Keratinocyte (primary cell): ENCODE measurements around the gene CES2.

Experiments used
- EZH2 ChIP-seq: IDR thresholded peaks from one replicate; pipeline ENCODE4 v1.6.1; 2012; ENCODE audit warnings: inconsistent platforms, mild to moderate bottlenecking, low read length, moderate library complexity
- TF ChIP-seq, protein P1 (sequence below), 3 experiments: IDR thresholded peaks in 1 of 3; conservative IDR thresholded peaks in 1 of 3; optimal IDR thresholded peaks in 1 of 3; 2 replicates in 2 of 3; 3 replicates in 1 of 3; pipeline versions ENCODE3 to v1.5.1; 2011; ENCODE audit warnings: low read length in 3 of 3, mild to moderate bottlenecking in 3 of 3, moderate library complexity in 2 of 3, control low read depth in 1 of 3, inconsistent platforms in 1 of 3; ENCODE audit not compliant: insufficient read depth in 2 of 3; ENCODE audit errors: extremely low read depth in 1 of 3

DNA sequence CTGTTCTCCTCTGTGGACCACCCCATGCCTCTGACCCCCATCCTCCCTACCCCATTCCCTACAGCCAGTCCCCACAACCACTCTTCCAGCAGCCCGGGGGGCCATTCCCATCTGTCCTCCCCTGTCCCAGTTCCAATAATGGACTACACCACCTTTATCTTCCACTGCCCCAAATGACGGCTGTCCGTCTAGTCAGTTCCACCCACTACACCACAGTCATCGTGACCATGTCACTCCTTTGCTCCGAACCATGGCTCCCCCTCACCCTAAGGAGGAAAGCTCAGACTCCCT lies 39.7 kb upstream of the CES2 start:
- TF ChIP-seq, protein P1, sequence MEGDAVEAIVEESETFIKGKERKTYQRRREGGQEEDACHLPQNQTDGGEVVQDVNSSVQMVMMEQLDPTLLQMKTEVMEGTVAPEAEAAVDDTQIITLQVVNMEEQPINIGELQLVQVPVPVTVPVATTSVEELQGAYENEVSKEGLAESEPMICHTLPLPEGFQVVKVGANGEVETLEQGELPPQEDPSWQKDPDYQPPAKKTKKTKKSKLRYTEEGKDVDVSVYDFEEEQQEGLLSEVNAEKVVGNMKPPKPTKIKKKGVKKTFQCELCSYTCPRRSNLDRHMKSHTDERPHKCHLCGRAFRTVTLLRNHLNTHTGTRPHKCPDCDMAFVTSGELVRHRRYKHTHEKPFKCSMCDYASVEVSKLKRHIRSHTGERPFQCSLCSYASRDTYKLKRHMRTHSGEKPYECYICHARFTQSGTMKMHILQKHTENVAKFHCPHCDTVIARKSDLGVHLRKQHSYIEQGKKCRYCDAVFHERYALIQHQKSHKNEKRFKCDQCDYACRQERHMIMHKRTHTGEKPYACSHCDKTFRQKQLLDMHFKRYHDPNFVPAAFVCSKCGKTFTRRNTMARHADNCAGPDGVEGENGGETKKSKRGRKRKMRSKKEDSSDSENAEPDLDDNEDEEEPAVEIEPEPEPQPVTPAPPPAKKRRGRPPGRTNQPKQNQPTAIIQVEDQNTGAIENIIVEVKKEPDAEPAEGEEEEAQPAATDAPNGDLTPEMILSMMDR (optimal IDR thresholded peaks at IDR 0.05 in 1 of 3, IDR thresholded peaks at IDR 0.05 in 1 of 3, conservative IDR thresholded peaks at IDR 0.05 in 1 of 3; ENCODE audit: extremely low read depth in 1 of 3, insufficient read depth in 2 of 3, low read length in 3 of 3) = no peak
- no peak for TF ChIP-seq EZH2
